ENCODE measurements around the gene PNKD. TPM values are rescaled to one million over a fixed set of nuclear protein-coding genes. Genes with fewer than 3 reads are reported as not detected.

PNKD gene
- 48.7 and 56.3 TPM in 2 replicates for total RNA-seq
- polyA plus RNA-seq = 140 and 145 TPM in 2 replicates

- Histone ChIP-seq H2AFZ (no peak within 1 kb of the TSS), H3K9me3 (ENCODE audit: low read depth) (no peaks in the 10 kb centered on the region), H3K4me1 (ENCODE audit: insufficient read depth) (peaks cover 24% of the 10 kb centered on the region), H3K27me3 (no peaks in the 10 kb centered on the region), H3K4me3 (peak within 1 kb of the TSS; percentile 17), H3K79me2 (peaks cover 43% of the 10 kb centered on the region), H4K20me1 (ENCODE audit: insufficient read depth, poor library complexity, severe bottlenecking) (peaks cover 7% of the 10 kb centered on the region), H3K4me2 (peak within 1 kb of the TSS; percentile 96), H3K36me3 (replicated peaks; ENCODE audit: insufficient read depth, low read depth) (no peaks in the 10 kb centered on the region), H3K9me2 (replicated peaks; ENCODE audit: insufficient read depth) (no peaks in the 10 kb centered on the region), H3K27ac (peak within 1 kb of the TSS; percentile 77)
- peak; percentile 100 for DNase-seq (ENCODE audit: low spot score)
- whole genome bisulfite sequencing (ENCODE audit: low lambda C conversion rate, missing lambda C conversion rate) = under 1% methylated on average over 54 of the region's 64 CpGs
- TF ChIP-seq EZH2 (IDR thresholded peaks at IDR 0.05; ENCODE audit: borderline replicate concordance) = no peak
- TF ChIP-seq CTCF (IDR thresholded peaks at IDR 0.05; ENCODE audit: poor library complexity) = peak; percentile 25
These were observed at the start of gene PNKD, which contains the start of gene AAMP for GRCh38 chr2:218269900-218270720. Gene PNKD (plus strand): TSS chr2:218270519. CDS start chr2:218270536, 17 bp downstream. Gene AAMP (minus strand): TSS chr2:218270137. CDS start chr2:218270086, 51 bp downstream.

- H3K4me2 ChIP-seq = no peak overlapping the region
- H2AFZ ChIP-seq = no peak overlapping the region
- no peak for DNase-seq (ENCODE audit: low spot score)
- H4K20me1 ChIP-seq (ENCODE audit: insufficient read depth, poor library complexity, severe bottlenecking) = peaks cover 75% of the 10 kb centered on the region
- 83% methylated on average over 5 of the region's 5 CpGs for WGBS (ENCODE audit: low lambda C conversion rate, missing lambda C conversion rate)
- H3K27ac ChIP-seq = no peak overlapping the region
- H3K79me2 ChIP-seq = peaks cover 90% of the 10 kb centered on the region
- no peak overlapping the region for H3K4me3 ChIP-seq
- no peaks in the 10 kb centered on the region for H3K9me2 ChIP-seq (replicated peaks; ENCODE audit: insufficient read depth)
- H3K9me3 ChIP-seq (ENCODE audit: low read depth) = no peaks in the 10 kb centered on the region
- H3K4me1 ChIP-seq (ENCODE audit: insufficient read depth) = peaks cover 33% of the 10 kb centered on the region
- TF ChIP-seq CTCF (IDR thresholded peaks at IDR 0.05; ENCODE audit: poor library complexity) (no peak), EZH2phosphoT487 (IDR thresholded peaks at IDR 0.05; ENCODE audit: low read depth, severe bottlenecking, unreplicated experiment) (no peak)
- H3K27me3 ChIP-seq = no peaks in the 10 kb centered on the region
- no peaks in the 10 kb centered on the region for H3K36me3 ChIP-seq (replicated peaks; ENCODE audit: insufficient read depth, low read depth)
These were observed 49.3 kb upstream of the PNKD start for GRCh38 chr2:218221000-218221399.

GRCh38 chr2:218223046-218223445 lies 47.3 kb upstream of the PNKD start:
- 84% methylated on average over 5 of the region's 5 CpGs for WGBS (ENCODE audit: low lambda C conversion rate, missing lambda C conversion rate)
- H3K4me1 ChIP-seq (ENCODE audit: insufficient read depth) = peaks cover 33% of the 10 kb centered on the region
- no peaks in the 10 kb centered on the region for H3K27me3 ChIP-seq
- TF ChIP-seq EZH2 (IDR thresholded peaks at IDR 0.05; ENCODE audit: borderline replicate concordance) (no peak), EZH2phosphoT487 (IDR thresholded peaks at IDR 0.05; ENCODE audit: low read depth, severe bottlenecking, unreplicated experiment) (no peak), CTCF (IDR thresholded peaks at IDR 0.05; ENCODE audit: poor library complexity) (no peak)
- H3K9me3 ChIP-seq (ENCODE audit: low read depth) = no peaks in the 10 kb centered on the region
- no peak overlapping the region for H3K27ac ChIP-seq
- H4K20me1 ChIP-seq (ENCODE audit: insufficient read depth, poor library complexity, severe bottlenecking) = peaks cover 75% of the 10 kb centered on the region
- no peaks in the 10 kb centered on the region for H3K36me3 ChIP-seq (replicated peaks; ENCODE audit: insufficient read depth, low read depth)
- H3K4me3 ChIP-seq = no peak overlapping the region
- no peak for DNase-seq (ENCODE audit: low spot score)
- no peaks in the 10 kb centered on the region for H3K9me2 ChIP-seq (replicated peaks; ENCODE audit: insufficient read depth)
- peak overlapping the region; percentile 25 for H3K4me2 ChIP-seq
- no peak overlapping the region for H2AFZ ChIP-seq
- H3K79me2 ChIP-seq = peaks cover 98% of the 10 kb centered on the region

All from hepatocyte (in vitro differentiated cells).